ENCODE data around the gene DLX1.
"Not testable (repeated sequence)": the region's sequence is repeated elsewhere in the genome, so short reads cannot be mapped to it uniquely, and the experiment has no call there.

Gene DLX1

GRCh38 chr2:172116107-172116506 lies 30.8 kb downstream of the DLX1 start:
- no peak for DNase-seq

GRCh38 chr2:172119089-172119488 lies 33.8 kb downstream of the DLX1 start:
- no peak for DNase-seq

GRCh38 chr2:172120118-172120517 lies 34.8 kb downstream of the DLX1 start:
- no peak for DNase-seq

- no peak for DNase-seq
Observed at GRCh38 chr2:172128484-172128883, 43.2 kb downstream of the DLX1 start.

GRCh38 chr2:172129404-172129803 lies 44.1 kb downstream of the DLX1 start:
- DNase-seq: no peak

DNA sequence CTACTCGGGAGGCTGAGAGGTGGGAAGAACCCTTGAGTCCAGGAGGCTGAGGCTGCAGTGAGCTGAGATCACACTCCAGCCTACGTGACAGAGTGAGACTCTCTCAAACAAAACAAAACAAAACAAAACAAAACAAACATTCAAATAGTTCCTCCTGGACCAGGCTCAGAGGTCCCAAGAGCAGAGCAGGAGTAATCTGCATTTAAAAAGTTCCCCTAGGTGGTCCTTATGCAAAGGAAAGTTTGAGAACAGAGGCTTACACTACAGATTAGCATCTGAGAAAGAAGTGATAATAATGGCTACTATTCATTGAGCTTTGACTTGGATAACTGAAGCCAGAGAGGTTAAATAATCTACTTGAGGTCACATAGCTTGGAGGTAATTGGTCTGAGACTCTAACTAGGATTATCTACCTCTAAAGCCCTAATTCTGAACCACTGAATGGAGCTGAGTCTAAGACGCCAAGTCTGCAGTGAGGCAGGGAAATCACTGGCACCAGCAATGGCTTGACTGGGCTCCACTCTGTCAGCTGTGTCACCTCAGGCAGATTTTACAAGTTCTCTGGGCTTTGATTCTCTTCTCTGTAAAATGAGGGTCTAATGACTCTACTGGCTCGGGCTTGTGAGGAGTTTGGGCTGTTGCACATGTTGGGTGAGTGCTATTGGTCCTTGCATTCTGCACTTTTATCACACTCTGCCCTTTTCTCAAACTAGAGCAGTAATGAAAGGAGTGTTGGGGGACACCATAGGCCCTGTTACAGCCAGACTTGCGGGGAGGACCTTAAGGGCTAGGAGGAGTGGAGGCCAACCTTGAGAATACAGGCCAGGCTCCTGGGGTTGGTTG lies 46.6 kb downstream of the DLX1 start:
- no peak for DNase-seq

DNA sequence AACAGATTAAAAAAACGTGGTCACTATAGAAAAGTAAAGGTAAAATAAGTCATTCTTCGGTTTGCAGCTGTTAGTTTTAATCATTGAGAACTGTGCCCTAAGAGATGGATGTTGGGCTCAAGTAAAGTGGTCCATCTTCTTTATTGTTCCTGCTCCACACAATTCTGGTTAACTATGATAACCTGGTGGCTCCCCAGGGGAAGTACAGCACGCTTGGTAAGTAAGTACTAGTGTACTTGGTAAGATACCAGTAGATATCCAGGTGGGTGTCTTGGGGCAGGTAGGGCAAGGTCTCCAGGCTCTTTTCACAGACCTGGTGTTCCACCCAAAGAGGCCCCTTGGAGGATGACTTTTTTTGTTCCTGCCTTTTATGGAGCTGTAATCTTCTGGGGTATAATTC lies 49.0 kb downstream of the DLX1 start:
- DNase-seq: peak; percentile 18

GRCh38 chr2:172135446-172135845 lies 50.1 kb downstream of the DLX1 start:
- no peak for DNase-seq

GRCh38 chr2:172137109-172137508 lies 51.8 kb downstream of the DLX1 start:
- no peak for DNase-seq

GRCh38 chr2:172137943-172138342 lies 52.6 kb downstream of the DLX1 start:
- no peak for DNase-seq

GRCh38 chr2:172138727-172139126 lies 53.4 kb downstream of the DLX1 start:
- not testable (repeated sequence) for DNase-seq

All from DMS53 (cell line).